Stimulated activated CD8-positive, alpha-beta memory T cell treated with anti-CD3 and anti-CD28 coated beads, Interleukin-7, amount 100 ng/mL, for 1 hour (primary cell): ENCODE results near the gene OCA2.
"Not testable (repeated sequence)": the region's sequence is repeated elsewhere in the genome, so short reads cannot be mapped to it uniquely, and the experiment has no call there.

Experiments
- DNase-seq, 2 donors: peaks; one replicate each; pipeline ENCODE4 v3.0.0-alpha.2; 2020; ENCODE audit warnings: low read depth in 2 of 2

OCA2 gene

DNA sequence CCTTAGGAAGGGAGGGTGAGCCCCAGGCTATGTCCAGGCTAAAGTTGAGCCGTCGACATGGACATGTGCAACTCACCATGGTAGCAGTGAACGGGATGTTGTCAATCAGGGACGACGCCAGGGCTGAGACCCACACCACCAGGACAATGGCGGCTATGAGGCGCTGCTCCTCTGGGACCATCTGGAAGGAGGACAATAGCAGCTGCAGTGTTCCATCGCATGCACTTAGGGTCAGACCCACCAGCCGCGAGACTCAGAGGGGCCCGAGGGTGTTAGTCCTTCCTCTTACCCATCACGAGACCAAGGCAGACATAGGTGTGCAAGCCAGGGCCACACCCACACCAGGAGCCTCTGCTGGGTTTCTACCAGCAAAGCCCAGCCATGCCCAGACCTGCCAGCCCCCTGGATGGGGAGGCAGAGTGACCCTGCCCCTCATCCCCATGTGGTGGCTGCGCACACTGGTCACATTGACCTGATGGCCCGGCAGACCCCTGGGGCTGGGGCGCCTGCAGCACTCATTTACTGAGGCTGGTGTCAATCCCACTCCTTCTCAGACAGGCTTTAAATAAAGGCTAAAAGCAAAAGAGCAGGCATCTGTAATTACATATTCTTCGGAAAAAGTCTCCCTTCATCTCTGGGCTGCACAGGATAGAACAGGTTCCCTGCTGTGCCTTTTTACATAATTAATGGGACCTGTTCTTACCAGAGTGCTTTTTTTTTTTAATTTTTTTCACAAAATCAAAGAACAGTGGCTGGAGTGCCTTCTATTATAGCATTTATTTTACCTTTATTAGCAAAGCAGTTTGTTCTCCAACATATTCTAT lies 227.8 kb downstream of the OCA2 start:
- no peak for DNase-seq

DNA sequence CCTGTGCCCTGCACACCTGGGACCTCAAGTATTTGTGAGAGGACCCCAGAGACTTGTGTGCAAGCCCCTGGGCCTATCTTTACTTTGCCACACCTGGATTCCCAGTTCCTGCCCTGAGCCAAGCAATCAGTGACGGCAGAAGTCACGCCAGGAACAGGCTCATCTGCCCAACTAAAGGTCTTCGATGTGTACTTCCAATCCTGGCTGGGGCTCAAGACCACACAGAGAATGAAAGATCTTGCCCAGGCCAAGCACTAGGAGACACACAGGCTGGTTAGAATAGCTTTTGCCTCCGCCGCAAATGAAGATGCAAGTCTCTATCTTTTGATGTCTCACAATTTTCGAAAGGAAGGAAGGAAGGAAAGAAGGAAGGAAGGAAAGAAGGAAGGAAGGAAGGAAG lies 228.8 kb downstream of the OCA2 start:
- DNase-seq: no peak

DNA sequence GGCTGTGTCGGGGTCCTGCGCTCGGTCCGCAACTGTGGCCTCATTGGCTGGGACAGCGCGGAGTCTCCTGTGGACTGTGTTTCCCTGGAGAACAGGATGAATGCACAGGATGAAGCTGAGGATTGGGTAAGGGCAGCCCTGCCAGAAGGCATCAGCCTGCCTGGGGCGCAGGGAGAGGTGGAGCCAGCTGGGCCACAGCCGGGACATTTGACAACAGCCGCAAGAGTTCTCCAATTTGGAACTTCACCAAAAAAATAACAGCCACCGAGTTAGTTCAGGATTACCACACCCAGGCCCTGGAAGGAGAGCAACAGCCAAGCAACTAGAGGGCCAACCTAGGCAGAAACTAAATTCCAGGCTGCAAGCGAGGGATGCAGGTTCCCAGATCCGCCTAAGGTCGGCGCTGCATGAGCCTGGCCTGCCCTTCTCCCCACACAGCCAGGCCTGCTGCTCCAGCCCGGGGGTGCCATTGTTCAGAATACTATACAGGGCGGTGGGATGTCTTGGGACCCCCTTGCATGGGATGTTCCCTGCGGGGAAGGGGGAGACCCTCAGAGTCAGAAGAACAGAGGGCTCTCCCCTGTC lies 229.3 kb downstream of the OCA2 start:
- no peak for DNase-seq

DNA sequence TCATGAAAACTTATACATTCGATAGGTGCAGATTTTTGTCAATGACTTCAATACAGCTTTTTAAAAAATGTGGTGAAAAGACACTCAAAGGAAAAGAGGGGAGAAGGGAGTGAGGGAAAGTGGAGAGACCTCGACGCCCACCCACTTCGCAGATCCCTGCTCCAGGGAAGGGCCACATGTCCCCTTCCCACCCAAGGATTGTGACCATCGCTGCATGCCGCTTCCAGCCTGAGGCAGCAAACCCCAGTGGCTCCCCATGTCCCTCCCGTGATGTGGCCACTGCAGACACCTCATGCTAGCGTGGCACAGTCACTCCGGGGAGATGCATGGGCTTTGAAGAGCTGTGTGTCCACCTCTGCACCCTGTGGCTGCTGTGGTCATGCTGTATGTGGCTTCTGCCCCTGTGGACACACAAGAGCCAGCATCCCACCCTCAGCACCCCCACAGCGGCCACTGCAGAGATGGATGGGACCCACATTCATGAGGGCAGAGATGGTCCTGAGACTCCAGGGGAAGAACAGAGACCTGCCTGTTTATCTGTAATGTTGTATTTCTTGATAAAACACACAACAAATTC lies 230.2 kb downstream of the OCA2 start:
- no peak for DNase-seq

DNA sequence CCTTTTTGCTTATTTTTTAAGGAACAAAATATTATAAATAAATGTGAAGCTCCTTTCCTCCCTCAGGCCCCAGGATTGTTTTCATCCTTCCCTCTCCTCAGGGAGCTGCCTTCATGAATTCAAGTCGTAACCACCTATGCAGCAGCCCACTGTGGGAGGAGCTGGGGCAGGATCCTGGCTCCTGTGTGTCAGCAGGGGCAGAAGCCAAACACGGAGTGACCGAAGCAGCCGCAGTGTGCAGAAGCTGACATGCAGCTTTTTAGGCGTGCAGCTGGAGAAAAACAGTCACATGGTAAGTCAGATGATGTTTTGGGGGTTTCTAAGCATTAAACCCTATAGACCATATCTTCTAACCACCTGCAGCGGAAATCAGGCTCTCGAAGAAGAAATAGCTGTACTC lies 231.3 kb downstream of the OCA2 start:
- no peak for DNase-seq

DNA sequence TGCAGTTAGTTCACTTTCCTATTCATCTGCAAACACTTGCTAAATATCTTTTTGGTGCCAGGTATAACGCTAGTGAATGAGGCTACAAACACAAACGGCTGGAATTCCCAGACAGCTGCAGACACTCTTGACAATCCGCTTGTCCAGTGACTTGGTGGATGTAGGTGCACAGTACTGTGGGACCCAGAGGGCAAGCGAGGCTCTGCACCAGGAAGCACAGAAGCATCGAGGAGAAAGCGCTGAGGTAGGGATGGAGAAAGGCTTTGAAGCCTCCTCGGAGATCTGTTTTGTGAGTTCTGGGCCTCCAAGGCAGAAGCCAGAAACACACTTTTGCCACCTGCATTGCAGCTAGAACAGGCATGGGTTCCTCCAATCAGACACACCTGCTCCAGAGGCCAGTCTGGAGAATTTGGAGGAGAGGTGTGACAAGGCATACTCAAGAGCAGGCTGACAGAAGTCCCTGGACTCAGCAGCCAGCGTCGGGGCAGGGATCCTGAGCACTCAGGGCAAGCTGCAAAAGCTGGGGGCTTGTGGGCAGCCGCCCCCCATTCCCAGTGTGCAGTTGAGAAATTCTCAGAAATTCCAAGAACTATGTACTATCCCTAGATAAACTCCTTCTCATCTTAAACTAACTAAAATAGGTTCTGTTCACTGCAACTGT lies 232.5 kb downstream of the OCA2 start:
- DNase-seq: no peak

DNA sequence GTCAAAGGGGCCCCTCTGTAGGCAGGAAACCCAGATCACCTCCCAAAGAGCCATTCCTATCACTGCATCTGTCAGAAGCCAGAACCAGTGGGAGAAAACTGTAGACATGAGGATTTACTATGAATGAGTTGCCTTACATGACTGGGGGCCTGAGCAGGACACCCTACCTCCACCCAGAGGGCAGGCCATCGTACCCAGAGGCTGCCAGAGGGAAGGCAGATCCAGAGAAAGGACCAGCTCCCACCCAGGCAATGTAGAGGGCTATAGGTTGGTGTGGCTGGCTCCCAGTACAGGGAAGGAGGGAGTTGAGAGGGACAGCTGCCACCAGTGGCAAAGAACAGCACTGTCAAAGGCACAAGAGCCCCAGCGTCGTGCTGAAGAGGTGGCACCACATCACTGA lies 233.2 kb downstream of the OCA2 start:
- DNase-seq: no peak

DNA sequence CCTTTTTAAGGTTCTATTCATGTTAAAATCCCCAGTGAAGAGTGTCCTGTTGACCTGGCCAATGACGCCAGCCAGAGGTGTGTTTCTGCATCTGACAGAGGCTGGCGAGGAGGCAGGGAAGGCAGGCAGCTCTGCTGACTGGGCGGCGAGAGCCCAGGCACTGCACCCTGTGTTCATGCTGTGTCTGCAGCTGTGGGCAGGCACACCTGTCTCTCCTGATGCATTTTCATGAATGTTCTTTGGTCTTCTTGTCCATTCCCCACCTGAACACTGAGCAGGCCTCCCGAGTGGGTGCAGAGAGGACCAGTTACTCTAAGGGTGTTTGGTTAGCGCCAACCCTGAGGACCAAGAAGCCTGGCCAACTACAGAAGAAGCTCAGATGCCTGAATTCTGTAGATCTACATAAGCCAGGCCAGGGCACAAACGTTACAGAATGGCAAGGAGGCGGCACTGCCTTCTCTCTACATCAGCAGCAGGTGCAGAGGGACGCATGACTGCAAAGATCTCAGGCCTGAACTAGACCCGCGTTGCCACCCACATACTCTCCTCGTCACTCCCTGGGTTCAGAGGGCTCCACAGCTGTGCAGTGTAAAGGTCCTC lies 233.7 kb downstream of the OCA2 start:
- DNase-seq: no peak

DNA sequence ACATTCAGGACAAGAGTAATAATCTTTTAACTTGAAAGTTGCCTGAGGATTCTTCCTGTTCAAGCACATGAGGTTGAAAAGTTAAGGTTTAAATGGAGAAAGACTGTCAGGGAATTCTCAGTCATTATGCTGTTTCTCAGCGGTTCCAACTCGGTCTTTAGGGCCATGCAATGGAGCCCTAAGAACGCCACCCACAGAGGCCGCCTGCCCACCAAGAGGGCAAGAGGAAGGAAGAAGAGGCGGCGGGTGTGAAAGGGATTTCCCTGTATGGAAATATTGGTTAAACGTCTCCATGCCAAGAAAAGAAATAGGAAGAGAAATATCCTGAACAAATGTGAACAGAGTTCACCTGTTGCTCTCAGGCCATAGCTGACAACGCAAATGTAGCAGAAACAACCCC lies 234.4 kb downstream of the OCA2 start:
- no peak for DNase-seq

DNA sequence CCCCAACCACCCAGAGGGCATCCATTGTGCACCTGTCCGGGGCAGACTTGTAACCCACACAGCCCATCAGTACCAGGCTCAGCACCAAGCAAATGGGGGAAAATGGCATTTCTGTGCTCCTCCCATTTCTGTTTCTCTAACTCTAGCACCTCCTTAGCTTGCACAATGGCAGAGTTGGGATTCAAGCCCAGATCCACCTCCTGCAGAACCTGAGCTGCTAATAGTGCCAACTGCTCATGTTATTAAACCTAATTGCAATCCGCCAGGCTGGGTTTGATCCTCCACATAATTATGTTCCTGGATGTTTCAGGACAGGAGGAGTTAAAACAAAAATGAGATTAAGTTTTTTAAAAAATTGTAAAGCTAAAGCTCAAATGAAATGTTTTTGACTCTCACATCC lies 235.0 kb downstream of the OCA2 start:
- DNase-seq: no peak

DNA sequence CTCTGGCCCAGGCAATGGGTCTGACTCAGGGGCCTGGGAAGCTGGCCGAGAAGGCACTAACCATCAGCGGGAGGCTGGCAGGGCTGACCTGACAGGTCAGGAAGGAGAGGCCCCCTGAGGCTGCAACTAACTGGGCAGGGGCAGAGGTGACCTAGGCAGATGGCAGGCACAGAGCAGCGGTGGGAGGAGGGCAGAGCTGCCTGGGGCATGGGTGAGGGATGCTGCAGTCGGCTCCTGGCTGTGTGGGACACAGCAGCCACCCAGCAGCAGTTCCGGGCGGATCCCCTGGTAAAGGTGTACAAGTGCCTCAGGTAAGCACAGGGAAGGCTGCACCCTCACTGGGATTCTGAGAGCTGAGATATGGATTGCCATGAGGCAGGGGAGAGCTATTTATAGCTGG lies 236.1 kb downstream of the OCA2 start:
- no peak for DNase-seq

DNA sequence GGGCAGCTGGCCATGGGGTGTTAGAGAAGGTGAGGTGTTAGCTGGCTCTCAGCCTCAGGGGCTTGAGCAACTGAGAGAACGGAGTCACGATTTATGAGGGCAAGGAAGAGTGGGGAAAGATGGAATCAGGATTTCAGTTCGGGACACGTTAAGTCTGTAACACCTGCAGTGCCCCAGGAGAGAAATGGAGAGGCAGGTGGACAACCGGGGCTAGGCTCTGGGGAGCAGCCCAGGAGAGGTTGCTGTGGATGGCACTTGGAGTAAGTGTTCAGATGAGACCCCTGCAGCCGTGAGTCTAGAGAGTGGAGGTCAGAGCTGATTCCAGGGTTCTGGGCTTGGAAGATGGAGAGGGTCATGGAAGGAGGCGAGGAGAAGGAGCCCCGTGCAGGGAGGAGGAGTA lies 237.9 kb downstream of the OCA2 start:
- DNase-seq: no peak

DNA sequence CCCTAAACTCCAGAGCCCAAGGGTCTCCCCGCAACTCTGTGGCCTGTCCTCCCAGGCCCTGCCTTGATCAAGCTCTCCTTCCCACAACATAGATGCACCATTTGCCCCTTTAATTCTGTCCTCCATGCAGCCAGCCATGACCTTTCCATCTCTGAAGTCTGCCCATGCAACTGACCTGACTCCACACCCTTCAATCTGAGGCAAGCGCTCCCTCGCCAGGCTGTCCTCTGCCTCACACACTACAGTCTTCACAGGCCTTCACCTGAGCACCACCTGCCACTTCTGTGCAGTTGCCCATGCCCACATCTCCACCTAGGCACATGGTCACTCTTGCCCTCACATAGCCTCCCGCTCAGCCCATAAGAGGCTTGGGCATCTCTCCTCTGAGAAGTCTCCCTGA lies 244.0 kb downstream of the OCA2 start:
- no peak for DNase-seq

DNA sequence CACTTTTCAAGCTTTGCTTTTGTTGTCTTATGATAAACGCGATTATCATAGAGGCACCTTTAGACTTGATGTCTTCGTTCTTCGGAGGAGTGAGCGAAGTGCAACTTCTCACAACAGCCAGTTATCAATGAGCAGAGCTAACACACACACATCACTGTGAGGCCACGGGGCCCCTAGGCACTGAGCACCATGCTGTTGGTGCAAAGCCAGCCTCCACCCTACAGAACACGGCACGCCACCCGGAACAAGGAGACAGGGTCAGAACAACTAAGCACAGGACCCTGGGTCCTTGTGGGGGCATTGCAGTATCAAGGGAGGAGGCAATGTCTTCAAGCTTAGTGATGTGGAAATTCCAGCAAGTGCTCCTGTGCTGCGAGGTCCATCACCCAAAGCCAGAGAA lies 244.5 kb downstream of the OCA2 start:
- DNase-seq: no peak

DNA sequence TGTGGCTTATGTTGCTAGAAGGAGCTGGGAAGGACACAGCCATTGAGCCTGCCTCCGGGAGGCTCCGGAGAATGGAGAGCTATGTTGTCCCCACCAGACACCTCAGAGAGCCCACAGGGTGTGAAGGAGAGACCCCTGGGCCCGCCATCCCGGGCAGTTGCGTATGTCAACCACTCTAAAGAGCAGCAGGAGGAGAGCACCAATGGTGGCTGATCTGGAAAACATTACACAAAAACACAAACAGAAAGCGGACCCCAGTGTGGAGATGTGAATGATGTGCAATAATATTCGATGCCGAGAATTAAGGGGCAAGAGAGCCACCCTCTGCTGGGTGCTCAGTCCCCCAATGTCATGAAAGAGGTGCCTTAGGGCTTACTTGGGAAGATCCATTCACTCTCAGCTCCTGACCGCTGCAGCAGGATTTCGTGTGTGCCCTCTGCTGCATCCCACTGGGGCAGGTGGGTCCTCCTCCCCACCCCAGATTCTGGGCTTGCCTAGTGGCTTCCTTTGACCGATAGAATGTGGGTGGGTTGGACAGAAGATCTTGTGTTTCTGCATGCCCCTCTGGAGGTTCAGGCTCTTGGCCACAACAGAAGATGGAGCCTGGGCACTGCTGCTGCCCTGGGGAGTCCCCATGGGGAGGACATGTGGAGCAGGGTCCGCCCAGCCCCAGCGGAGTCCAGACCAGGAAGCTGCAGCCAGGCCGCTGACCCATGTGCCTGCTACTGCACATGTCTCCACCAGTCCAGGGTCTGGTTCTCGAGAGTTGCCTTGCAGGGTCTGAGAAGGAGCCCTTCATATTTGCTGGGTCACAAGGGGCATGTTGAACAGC lies 245.3 kb downstream of the OCA2 start:
- no peak for DNase-seq

DNA sequence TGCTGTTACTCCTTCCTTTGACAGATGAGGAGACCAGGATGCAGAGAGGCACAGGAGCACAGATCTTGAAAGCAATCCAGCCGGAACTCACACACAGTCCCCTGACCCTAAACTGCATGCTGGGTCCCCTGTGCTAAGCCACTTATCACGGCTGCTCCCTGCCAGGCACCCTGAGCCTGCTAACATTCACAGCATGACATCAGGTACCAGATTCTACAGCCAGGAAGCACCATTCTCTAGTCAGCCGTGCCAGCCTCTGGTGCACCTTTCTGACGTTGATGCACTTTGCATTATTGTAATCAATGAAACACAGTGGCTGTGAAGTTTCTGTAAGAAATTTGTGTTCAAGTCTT lies 247.3 kb downstream of the OCA2 start:
- no peak for DNase-seq

DNA sequence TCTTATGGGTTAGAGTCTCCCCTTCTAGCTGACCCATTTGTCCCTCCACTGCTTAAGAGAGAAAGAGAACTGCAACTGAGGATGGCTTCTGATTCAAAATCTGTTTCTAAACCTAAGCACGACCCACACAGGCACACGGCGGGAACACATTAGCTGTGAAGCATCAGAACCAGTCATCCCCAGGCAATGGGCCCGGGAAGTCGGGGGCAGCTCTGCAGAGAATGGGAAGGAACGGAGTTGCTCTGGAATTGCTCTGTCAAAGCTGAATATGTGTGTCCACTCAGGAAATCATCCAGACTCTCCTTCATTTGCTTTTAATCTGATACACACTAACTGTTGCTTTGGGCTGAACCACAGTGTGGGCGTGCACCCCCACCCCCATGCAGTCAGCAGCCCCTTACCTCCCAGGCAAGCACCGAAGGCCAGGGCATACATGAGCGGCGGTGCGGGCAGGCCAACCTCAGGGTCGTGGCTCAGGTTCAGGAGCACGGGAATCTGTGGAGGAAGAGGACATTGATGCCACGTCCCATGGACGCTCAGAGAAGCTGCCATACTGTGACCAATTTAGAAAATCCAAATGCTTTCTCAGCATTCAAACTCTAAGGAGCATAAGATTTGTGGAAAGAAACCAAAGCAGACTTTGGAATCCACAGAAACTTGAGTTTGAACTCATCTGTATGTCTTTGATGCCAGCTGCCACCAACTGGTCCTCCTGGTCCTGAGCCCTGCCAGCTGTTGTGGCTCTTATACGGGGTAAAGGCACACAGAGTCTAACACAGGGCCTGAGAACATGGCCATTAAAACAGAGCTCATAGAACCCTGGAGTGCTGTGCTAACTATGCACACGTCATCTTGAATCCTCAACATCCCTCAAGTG lies 247.9 kb downstream of the OCA2 start:
- DNase-seq: no peak

DNA sequence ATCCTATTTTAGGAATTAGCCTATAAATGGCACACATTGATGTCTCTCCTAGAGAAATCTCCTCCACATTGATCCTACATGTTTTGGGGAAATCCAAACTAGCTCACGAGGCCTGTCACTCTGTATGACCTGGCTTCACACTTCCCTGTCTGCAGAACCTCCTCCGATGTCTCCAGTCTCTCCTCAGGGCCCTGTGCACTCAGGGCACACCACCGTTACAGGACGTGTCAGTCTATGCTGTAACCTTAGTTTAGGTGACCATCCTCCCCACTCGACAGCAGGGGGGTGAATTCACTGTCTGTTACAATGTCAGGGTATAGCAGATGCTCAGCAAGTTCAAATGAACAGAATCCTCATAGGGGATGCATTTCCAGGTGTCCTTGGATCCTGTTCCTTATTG lies 249.1 kb downstream of the OCA2 start:
- DNase-seq: no peak

DNA sequence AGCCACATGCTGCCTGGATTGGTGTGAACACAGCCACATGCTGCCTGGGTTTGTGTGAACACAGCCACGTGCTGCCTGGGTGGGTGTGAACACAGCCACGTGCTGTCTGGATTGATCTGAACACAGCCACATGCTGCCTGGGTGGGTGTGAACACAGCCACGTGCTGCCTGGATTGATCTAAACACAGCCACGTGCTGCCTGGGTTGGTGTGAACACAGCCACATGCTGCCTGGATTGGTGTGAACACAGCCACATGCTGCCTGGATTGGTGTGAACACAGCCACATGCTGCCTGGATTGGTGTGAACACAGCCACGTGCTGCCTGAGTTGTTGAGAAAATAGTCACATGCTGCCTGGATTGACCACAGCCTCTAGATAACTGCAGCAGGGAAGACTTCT lies 250.2 kb downstream of the OCA2 start:
- not testable (repeated sequence) for DNase-seq
